Body of pancreas (tissue), 4 donors: ENCODE results near the gene TMEM121.

ENCODE experiments used
- CTCF ChIP-seq, 7 experiments: fragments of 450-650 bp in 4 of 7; fragments of 200-600 bp in 3 of 7; sonication (generic) in 3 of 7; IDR thresholded peaks; one replicate each; pipeline ENCODE4 v1.5.1; 2016 to 2019; ENCODE audit warnings: antibody characterized with exemption in 7 of 7
- POLR2A ChIP-seq, 3 donors: fragments of 450-650 bp; IDR thresholded peaks; one replicate each; pipeline ENCODE4 v1.6.1; 2016; ENCODE audit warnings: antibody characterized with exemption in 3 of 3, mild to moderate bottlenecking in 2 of 3

GRCh38 chr14:105488781-105489541, 37.4 kb upstream of the TMEM121 start:
- TF ChIP-seq CTCF (IDR thresholded peaks at IDR 0.05): no peak
- no peak for TF ChIP-seq POLR2A (IDR thresholded peaks at IDR 0.05)
